ENCODE results near the gene MOCS3. TPM values are rescaled to one million over a fixed set of nuclear protein-coding genes. Genes with fewer than 3 reads are reported as not detected.
A peak's percentile ranks its signal among the peaks of the same experiment; 100 is the strongest.

Gene MOCS3
- total RNA-seq, 1 experiment from 2014 or later = 6.2 TPM

DNA sequence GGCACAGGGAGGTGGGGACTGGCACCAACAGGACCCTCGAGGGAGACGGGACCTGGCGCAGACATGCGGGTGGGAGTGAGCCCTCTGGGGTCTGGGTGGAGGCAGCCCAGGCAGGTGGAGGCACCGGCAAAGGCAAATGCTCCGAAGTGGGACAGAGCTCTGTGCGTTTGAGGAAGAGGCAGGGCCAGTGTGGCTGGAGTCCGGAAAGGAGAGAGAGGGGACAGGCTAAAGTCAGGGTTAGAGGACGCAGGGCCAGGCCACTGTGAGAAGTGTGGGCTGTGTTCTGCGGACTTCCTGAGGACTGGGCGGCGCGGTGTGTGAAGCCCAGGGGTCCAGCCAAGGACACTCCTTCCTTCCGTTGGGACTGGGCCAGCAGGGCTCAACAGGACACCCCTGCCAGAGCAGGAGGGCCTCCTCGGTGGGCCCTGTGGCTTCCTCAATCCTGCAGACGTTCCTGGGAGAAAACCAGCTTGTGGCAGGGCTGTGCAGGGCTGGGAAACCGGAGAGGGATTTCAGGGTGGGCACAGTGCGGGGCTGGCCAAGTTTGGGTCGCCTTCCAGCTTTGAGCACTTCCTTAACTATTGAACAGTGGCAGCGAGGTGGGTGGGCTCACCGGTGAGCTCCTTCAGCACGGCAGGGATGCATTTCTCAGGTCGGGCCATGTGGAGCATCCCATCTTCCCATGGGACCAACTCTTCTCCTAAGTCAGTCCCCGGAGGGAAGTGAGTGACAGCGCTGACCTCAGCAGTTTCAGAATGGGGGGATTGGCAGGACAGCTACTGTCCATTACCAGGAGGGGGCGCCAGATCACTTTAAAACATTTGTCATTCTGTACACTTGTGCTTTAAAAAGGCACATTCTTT lies 22.5 kb downstream of the MOCS3 start:
- H3K9me3 ChIP-seq (replicated peaks) = no peaks in the 10 kb centered on the region
- DNase-seq (ENCODE audit: low read depth in 1 of 2, low spot score in 2 of 2) = peak; percentile 65 to 78
- peaks cover 29% of the 10 kb centered on the region for H3K4me1 ChIP-seq (replicated peaks)
- peak overlapping the region; percentile 80 for H3K27ac ChIP-seq
- H3K36me3 ChIP-seq = no peaks in the 10 kb centered on the region
- no peaks in the 10 kb centered on the region for H3K27me3 ChIP-seq (replicated peaks)
- H3K4me3 ChIP-seq = no peak overlapping the region

DNA sequence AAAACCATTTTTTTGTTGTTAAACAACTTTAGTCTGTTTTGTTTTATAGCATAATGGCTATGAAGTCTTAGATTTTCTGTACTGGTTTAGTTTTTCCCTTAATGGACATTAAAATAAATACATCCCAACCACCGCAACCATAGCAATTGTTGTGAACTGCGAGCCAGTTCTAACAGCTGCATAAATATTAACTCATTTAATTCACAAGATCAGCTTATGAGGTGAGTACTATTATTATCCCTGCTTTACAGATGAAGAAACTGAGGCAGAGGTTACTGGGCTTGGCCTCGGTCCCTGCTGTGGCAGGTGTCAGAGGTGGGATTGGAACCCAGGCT lies 23.1 kb downstream of the MOCS3 start:
- Histone ChIP-seq H3K27ac (no peak overlapping the region), H3K4me1 (replicated peaks) (peaks cover 29% of the 10 kb centered on the region), H3K9me3 (replicated peaks) (no peaks in the 10 kb centered on the region), H3K36me3 (no peaks in the 10 kb centered on the region), H3K27me3 (replicated peaks) (no peaks in the 10 kb centered on the region), H3K4me3 (no peak overlapping the region)
- DNase-seq (ENCODE audit: low read depth in 1 of 2, low spot score in 2 of 2) = no peak

DNA sequence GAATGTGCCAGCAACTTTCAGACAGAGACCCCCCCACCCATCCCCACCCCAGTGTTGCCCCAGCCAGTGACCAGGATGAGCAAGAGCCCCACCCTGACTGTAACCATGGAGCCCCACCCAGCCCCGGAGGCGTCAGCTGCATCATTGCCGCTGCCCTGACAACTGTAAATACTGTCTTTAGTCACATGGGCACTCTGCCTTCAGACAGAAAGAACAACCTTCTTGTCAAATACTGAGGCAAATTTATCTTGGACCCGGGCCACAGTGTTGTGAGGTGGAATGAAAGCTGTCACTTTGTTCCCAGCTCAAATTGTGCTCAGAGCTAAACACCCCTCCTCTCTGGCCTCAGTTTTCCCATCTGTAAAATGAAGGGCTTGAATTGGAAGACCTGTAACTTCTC lies 23.7 kb downstream of the MOCS3 start:
- peak in 1 of 2 experiments; percentile 66 for DNase-seq (ENCODE audit: low read depth in 1 of 2, low spot score in 2 of 2)
- H3K27ac ChIP-seq = no peak overlapping the region
- H3K4me3 ChIP-seq = no peak overlapping the region
- no peaks in the 10 kb centered on the region for H3K27me3 ChIP-seq (replicated peaks)
- no peaks in the 10 kb centered on the region for H3K36me3 ChIP-seq
- no peaks in the 10 kb centered on the region for H3K9me3 ChIP-seq (replicated peaks)
- H3K4me1 ChIP-seq (replicated peaks) = peaks cover 30% of the 10 kb centered on the region

DNA sequence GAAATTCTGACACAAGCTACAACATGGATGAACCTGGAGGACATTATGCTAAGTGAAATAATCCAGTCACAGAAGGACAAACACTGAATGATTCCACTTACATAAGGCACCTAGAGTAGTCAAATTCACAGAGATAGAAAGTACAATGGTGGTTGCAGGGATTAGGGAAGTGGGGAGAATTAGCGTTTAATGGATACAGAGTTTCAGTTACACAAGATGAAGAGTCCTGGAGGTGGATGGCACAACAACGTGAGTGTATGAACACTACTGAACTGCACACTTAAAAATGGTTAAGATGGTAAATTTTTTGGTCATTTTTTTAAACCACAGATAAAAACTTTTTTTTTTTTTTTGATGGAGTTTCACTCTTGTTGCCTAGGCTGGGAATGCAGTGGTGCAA lies 24.7 kb downstream of the MOCS3 start:
- Histone ChIP-seq H3K4me3 (no peak overlapping the region), H3K27ac (no peak overlapping the region), H3K9me3 (replicated peaks) (no peaks in the 10 kb centered on the region), H3K36me3 (no peaks in the 10 kb centered on the region), H3K27me3 (replicated peaks) (no peaks in the 10 kb centered on the region), H3K4me1 (replicated peaks) (peaks cover 33% of the 10 kb centered on the region)
- no peak for DNase-seq (ENCODE audit: low read depth in 1 of 2, low spot score in 2 of 2)

DNA sequence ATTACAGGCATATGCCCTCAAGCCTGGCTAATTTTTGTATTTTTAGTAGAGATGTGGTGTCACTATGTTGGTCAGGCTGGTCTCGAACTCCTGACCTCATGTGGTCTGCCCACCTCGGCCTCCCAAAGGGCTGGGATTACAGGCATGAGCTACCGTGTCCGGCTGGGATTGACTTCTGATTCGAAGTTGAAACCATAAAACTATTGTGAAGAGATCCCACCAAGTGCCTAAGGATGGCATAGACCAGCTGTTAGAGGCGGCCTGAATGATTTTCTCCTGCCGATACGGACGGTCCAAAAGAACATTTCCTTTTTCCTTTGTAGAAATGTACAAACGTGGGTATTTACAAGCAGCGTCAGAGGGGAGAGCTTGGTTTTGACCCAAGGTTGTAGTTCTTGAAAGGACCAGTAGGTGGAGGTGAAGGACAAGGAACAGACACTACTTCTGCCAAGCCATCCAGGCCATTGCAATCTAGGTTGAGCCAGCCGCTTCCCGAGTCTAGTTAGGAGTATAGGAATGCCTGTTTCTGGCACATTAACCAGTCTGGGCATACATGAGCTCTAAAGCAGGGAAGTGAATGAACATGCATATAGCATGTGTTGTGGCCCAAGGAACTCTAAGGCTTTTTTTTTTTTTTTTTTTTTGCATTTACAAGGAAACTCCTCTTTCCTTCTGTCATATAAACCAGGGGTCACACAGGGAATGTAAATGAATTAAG lies 29.0 kb downstream of the MOCS3 start:
- Histone ChIP-seq H3K9me3 (replicated peaks) (no peaks in the 10 kb centered on the region), H3K4me3 (no peak overlapping the region), H3K4me1 (replicated peaks) (peaks cover 4% of the 10 kb centered on the region; the same call in 1 of the 2 replicates), H3K36me3 (no peaks in the 10 kb centered on the region), H3K27me3 (replicated peaks) (no peaks in the 10 kb centered on the region), H3K27ac (no peak overlapping the region)
- peak; percentile 69 to 82 for DNase-seq (ENCODE audit: low read depth in 1 of 2, low spot score in 2 of 2)

DNA sequence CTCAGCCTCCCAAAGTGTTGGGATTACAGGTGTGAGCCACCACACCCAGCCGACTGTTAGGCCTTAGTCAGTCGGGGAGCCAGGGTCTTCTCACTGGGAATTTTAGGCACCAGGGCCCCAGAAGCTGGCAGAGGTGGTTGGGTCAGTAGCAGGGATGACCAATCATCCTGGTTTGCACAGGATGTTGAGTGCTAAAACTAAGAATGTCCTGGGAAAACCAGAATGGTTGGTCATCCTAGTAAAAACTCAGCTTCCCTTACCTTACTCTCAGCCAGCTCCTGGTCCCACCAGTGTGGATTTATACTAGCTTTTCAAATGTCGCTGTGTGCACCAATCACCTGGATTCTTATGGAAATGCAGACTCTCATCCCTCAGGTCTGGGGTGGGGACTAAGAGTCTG lies 32.5 kb downstream of the MOCS3 start:
- Histone ChIP-seq H3K27ac (no peak overlapping the region), H3K36me3 (no peaks in the 10 kb centered on the region), H3K4me3 (no peak overlapping the region), H3K27me3 (replicated peaks) (no peaks in the 10 kb centered on the region), H3K4me1 (replicated peaks) (peaks cover 4% of the 10 kb centered on the region; the same call in 1 of the 2 replicates), H3K9me3 (replicated peaks) (no peaks in the 10 kb centered on the region)
- no peak for DNase-seq (ENCODE audit: low read depth in 1 of 2, low spot score in 2 of 2)

DNA sequence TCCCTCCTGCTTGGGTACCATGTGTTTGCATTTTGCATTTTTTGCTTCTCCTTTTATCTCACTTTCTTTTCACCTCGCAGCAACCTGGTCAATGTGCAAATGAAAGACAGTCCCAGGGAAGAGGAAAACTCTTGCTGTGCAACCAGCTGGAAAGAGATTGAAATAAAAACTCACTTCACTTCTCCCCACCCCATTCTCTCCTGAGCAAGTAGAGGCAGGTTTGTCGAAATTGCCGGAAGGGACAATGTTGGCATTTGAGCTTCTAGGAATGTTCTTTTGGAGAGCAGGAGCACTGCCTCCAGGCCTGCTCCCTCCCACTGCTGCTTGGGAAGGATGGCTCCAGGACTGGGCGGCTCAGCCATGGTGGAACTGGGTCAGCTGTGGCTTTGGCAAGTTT lies 33.7 kb downstream of the MOCS3 start:
- H3K27me3 ChIP-seq (replicated peaks) = no peaks in the 10 kb centered on the region
- H3K9me3 ChIP-seq (replicated peaks) = no peaks in the 10 kb centered on the region

DNA sequence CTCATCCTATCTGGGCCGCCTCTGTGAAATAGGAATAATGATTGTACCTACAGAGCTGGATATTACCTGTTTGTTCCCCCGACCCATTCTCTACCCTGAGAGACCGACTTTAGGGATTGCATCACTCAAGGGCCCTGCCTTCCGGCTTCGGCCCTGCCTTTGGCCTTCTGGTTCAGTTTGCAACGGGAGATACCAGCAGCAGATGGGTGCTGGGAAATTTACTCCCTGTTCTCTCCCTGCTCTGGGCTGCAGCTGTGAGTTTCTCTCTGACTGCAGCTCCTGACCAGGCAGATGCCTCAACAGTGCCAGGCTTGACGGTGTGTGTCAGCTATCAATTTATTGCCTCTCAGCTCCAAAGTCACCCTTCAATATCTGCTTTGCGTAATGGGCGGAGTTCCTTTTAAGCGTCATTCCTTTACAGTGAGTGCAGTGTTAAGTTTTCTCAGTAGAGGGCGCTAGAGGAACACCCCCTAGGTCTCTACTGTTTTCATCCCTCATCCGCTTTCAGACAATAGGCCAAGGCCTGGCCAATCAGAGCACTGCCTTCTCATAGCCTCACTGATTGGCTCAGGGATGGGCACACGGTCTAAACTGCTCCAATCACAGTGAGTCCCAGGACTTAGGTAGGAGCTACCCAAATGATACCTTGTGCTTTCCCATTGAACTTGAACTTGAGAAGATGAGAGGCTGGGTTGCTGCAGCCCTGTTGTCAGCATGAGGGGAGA lies 34.3 kb downstream of the MOCS3 start:
- H3K27me3 ChIP-seq (replicated peaks) = no peaks in the 10 kb centered on the region
- no peak overlapping the region for H3K4me3 ChIP-seq
- H3K36me3 ChIP-seq = no peaks in the 10 kb centered on the region
- peak; percentile 43 to 63 for DNase-seq (ENCODE audit: low read depth in 1 of 2, low spot score in 2 of 2)
- no peaks in the 10 kb centered on the region for H3K9me3 ChIP-seq (replicated peaks)
- H3K4me1 ChIP-seq (replicated peaks) = no peaks in the 10 kb centered on the region
- H3K27ac ChIP-seq = no peak overlapping the region

More for the DNA sequence above, 33.7 kb downstream of the MOCS3 start:
- DNase-seq (ENCODE audit: low read depth in 1 of 2, low spot score in 2 of 2) = no peak
- Histone ChIP-seq H3K36me3 (no peaks in the 10 kb centered on the region), H3K4me3 (no peak overlapping the region), H3K27ac (no peak overlapping the region), H3K4me1 (replicated peaks) (peaks cover 3% of the 10 kb centered on the region; the same call in 1 of the 2 replicates)

DNA sequence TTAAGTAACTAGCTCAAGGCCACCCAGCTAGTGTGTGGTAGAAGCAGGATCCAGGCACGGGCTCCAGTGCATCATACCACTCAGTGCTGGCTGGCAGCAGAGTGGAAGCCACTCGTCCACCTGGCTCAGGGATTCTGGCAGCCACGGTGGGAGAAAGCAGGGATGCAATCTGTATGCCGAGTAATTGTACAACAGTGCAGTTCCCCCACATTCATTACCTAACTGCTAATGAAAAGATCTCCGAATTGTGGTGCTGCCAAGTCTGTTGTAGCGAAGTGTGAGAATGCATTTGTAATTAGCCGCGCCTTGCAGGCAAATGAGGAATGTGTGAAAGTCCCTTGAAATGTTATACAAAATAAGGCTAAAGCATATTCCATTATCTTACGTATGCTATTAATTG lies 35.3 kb downstream of the MOCS3 start:
- H3K27me3 ChIP-seq (replicated peaks) = no peaks in the 10 kb centered on the region
- no peak overlapping the region for H3K4me3 ChIP-seq
- H3K9me3 ChIP-seq (replicated peaks) = no peaks in the 10 kb centered on the region
- no peak for DNase-seq (ENCODE audit: low read depth in 1 of 2, low spot score in 2 of 2)
- H3K4me1 ChIP-seq (replicated peaks) = no peaks in the 10 kb centered on the region
- H3K27ac ChIP-seq = no peak overlapping the region
- no peaks in the 10 kb centered on the region for H3K36me3 ChIP-seq

DNA sequence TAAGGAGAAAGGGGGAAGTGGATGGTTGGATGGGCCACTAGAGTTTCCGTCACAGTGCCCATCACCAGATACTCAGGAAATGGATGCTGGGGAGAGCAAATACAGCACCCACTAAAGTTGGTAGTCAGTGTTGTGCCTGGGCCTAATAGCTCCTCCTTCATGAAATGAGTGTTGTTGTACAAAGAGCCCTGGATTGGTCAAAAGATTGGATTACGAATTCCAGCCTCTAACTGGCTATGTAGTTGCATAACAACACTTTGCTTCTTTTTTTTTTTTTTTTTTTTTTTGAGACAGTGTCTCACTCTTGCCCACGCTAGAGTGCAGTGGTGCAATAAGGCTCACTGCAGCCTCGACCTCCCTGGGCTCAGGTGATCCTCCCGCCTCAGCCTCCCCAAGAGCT lies 36.9 kb downstream of the MOCS3 start:
- no peak overlapping the region for H3K4me3 ChIP-seq
- H3K36me3 ChIP-seq = no peaks in the 10 kb centered on the region
- no peaks in the 10 kb centered on the region for H3K9me3 ChIP-seq (replicated peaks)
- no peak overlapping the region for H3K27ac ChIP-seq
- no peaks in the 10 kb centered on the region for H3K4me1 ChIP-seq (replicated peaks)
- no peak for DNase-seq (ENCODE audit: low read depth in 1 of 2, low spot score in 2 of 2)
- H3K27me3 ChIP-seq (replicated peaks) = no peaks in the 10 kb centered on the region

DNA sequence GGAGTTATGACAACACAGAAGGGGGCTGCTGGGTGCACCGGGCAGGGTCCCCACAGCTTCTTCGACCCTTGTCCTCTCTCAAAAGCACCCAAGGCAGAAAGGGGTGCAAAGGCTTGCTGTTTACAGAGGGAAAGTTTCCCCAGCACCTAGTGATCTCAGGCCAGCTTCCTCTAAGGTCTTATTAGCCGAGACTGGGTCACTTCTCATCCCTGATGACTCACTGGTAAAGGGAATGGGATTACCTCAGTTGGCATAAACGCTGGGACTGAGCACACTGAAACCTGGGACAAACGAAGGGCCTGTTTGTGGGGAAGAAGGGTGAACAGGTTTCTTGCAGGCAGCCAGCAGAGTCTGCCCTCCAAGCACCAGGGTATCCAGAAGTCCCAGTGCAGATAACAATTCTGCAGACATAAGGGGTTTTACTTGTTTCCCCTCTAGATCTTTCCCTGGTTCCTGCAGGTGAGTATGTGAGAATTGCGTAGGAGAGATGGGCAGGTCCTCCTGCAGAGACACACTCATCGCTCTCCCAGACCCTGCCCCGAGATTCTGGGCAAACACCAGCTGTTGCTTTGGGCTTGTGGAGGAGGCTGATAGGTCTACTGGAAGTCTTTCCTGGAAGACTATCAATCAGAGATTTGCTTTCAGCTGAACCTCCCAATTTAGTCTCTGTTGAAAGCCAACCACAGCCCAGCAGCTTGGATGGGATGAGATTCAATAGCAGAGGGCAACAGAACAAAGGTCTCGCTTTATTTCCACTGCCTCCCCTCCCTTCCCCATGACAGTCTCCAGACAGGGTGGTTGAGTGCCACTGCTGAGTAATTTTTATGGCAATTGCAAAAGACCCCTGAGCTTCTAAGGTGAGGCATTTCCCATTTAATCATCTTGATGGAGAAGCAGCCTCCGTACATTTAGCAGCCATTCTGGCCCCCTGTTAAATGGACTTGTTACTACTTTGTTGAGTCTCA lies 38.6 kb downstream of the MOCS3 start:
- no peak overlapping the region for H3K27ac ChIP-seq
- no peaks in the 10 kb centered on the region for H3K36me3 ChIP-seq
- H3K4me1 ChIP-seq (replicated peaks) = no peaks in the 10 kb centered on the region
- H3K9me3 ChIP-seq (replicated peaks) = no peaks in the 10 kb centered on the region
- H3K27me3 ChIP-seq (replicated peaks) = no peaks in the 10 kb centered on the region
- DNase-seq (ENCODE audit: low read depth in 1 of 2, low spot score in 2 of 2) = no peak
- H3K4me3 ChIP-seq = no peak overlapping the region

DNA sequence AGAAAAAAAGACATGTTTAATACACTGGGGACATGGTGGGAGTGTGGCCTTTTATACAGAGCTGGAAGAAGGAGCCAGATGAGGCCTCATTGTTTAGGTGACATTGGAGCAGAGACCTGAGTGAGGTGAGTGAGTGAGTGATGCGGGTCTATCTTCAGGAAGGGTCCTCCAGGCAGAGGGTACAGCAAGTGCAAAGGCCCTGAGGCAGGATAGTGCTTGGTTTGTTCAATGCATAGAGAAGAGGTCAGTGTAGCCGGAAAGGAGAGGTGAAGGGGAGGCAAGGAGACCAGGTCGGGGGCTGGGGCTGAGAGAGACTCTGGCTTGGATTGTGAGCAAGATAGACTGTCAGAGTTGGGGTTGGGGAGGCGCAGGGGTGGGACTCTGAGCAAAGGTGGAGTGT lies 40.7 kb downstream of the MOCS3 start:
- no peak overlapping the region for H3K27ac ChIP-seq
- no peaks in the 10 kb centered on the region for H3K4me1 ChIP-seq (replicated peaks)
- DNase-seq (ENCODE audit: low read depth in 1 of 2, low spot score in 2 of 2) = no peak
- H3K4me3 ChIP-seq = no peak overlapping the region
- no peaks in the 10 kb centered on the region for H3K9me3 ChIP-seq (replicated peaks)
- peaks cover 6% of the 10 kb centered on the region; the same call in 1 of the 2 replicates for H3K36me3 ChIP-seq
- H3K27me3 ChIP-seq (replicated peaks) = no peaks in the 10 kb centered on the region
